ENCODE measurements around the gene QSOX1.

- no peak for TF ChIP-seq TP53 (CRISPR knock-in tag; IDR thresholded peaks at IDR 0.05)
- TF ChIP-seq, protein P1, sequence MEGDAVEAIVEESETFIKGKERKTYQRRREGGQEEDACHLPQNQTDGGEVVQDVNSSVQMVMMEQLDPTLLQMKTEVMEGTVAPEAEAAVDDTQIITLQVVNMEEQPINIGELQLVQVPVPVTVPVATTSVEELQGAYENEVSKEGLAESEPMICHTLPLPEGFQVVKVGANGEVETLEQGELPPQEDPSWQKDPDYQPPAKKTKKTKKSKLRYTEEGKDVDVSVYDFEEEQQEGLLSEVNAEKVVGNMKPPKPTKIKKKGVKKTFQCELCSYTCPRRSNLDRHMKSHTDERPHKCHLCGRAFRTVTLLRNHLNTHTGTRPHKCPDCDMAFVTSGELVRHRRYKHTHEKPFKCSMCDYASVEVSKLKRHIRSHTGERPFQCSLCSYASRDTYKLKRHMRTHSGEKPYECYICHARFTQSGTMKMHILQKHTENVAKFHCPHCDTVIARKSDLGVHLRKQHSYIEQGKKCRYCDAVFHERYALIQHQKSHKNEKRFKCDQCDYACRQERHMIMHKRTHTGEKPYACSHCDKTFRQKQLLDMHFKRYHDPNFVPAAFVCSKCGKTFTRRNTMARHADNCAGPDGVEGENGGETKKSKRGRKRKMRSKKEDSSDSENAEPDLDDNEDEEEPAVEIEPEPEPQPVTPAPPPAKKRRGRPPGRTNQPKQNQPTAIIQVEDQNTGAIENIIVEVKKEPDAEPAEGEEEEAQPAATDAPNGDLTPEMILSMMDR (IDR thresholded peaks at IDR 0.05) = no peak
- TF ChIP-seq ESRRA (CRISPR knock-in tag; IDR thresholded peaks at IDR 0.05; ENCODE audit: borderline replicate concordance) = no peak
- no peak for TF ChIP-seq FOXJ3 (CRISPR knock-in tag; IDR thresholded peaks at IDR 0.05; ENCODE audit: borderline replicate concordance)
- TF ChIP-seq FOXK1 (CRISPR knock-in tag; IDR thresholded peaks at IDR 0.05) = no peak
- TF ChIP-seq TCF7 (CRISPR knock-in tag; IDR thresholded peaks at IDR 0.05; ENCODE audit: low read depth) = no peak
- TF ChIP-seq ATF3 (CRISPR knock-in tag; conservative IDR thresholded peaks at IDR 0.05) = no peak
- TF ChIP-seq, protein P2, sequence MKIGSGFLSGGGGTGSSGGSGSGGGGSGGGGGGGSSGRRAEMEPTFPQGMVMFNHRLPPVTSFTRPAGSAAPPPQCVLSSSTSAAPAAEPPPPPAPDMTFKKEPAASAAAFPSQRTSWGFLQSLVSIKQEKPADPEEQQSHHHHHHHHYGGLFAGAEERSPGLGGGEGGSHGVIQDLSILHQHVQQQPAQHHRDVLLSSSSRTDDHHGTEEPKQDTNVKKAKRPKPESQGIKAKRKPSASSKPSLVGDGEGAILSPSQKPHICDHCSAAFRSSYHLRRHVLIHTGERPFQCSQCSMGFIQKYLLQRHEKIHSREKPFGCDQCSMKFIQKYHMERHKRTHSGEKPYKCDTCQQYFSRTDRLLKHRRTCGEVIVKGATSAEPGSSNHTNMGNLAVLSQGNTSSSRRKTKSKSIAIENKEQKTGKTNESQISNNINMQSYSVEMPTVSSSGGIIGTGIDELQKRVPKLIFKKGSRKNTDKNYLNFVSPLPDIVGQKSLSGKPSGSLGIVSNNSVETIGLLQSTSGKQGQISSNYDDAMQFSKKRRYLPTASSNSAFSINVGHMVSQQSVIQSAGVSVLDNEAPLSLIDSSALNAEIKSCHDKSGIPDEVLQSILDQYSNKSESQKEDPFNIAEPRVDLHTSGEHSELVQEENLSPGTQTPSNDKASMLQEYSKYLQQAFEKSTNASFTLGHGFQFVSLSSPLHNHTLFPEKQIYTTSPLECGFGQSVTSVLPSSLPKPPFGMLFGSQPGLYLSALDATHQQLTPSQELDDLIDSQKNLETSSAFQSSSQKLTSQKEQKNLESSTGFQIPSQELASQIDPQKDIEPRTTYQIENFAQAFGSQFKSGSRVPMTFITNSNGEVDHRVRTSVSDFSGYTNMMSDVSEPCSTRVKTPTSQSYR (CRISPR knock-in tag; IDR thresholded peaks at IDR 0.05) = no peak
- no peak for TF ChIP-seq KAT7 (CRISPR knock-in tag; IDR thresholded peaks at IDR 0.05; ENCODE audit: borderline replicate concordance)
- TF ChIP-seq PRRX2 (CRISPR knock-in tag; IDR thresholded peaks at IDR 0.05) = no peak
- TF ChIP-seq NFYB (CRISPR knock-in tag; conservative IDR thresholded peaks at IDR 0.05; ENCODE audit: low read depth) = no peak
- TF ChIP-seq, protein P3, sequence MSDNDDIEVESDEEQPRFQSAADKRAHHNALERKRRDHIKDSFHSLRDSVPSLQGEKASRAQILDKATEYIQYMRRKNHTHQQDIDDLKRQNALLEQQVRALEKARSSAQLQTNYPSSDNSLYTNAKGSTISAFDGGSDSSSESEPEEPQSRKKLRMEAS (CRISPR knock-in tag; IDR thresholded peaks at IDR 0.05) = no peak
- TF ChIP-seq NFE2L1 (CRISPR knock-in tag; IDR thresholded peaks at IDR 0.05) = no peak
Measured at GRCh38 chr1:180114396-180114945, 40.2 kb upstream of the QSOX1 start.

All from WTC11 (cell line).